Adrenal gland (tissue), 5 donors: ENCODE measurements around the gene PON3.

Experiments used
- CTCF ChIP-seq, 6 experiments: fragments of 450-650 bp in 4 of 6; fragments of 200-600 bp in 2 of 6; sonication (generic) in 1 of 6; IDR thresholded peaks; 1 replicate in 5 of 6; 2 replicates in 1 of 6; pipeline versions ENCODE4 v1.5.1 to v1.8.0; 2016 to 2021; ENCODE audit warnings: antibody characterized with exemption in 6 of 6, mild to moderate bottlenecking in 2 of 6, moderate library complexity in 1 of 6
- POLR2A ChIP-seq, 2 donors: fragments of 450-650 bp; IDR thresholded peaks; one replicate each; pipeline ENCODE4 v1.6.1; 2017; ENCODE audit warnings: antibody characterized with exemption in 2 of 2, mild to moderate bottlenecking in 2 of 2, moderate library complexity in 1 of 2
- donor health status: DM: no; HTN: no; CAD: no.

DNA sequence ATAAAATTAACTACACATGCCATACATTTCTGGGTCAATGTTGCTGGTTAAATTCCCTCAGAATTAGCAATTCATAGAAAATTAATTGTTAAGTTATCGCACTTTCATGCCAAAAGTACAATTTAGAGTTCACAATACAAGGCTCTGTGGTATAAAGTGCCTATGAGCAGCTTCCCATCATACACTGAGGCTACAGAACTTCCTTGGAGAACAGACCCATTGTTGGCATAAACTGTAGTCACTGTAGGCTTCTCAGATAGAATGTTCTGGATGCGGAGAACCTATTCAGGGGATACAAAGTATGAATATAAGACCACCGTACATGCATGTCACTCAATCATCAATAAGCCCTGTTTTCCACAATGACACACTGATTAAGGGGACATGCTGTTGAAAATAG lies 9.0 kb upstream of the PON3 start:
- TF ChIP-seq CTCF (IDR thresholded peaks at IDR 0.05): no peak
- TF ChIP-seq POLR2A (IDR thresholded peaks at IDR 0.05): no peak
